Measurements from ENCODE around the gene INSIG1.
A peak's percentile ranks its signal among the peaks of the same experiment; 100 is the strongest.

Gene INSIG1

DNA sequence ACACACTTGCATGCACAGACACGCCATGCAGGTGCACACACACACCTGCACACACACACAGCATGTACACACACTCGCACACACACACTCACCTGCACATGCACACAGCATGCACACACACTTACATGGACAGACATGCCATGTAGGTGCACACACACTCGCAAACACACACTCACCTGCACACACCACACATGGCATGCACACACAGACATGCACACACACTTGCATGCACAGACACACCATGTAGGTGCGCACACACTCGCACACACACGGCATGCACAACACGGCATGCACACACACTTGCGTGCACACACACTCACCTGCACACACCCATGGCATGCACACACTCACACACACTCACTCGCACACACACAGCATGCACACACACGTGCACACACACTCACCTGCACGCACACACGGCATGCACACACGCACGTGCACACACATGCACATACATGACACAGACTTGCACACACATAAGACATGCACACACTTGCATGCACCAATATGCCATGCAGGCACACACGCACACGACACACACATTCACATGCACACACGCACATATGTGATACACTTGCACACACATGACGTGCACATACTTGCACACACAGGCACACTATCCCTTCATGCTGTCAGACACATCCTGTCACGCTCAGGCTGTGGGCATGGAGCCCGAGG, 56.8 kb downstream of the INSIG1 start:
- H2BK120ac ChIP-seq (ENCODE audit: low read depth, low read length) = no peak overlapping the region
- H3K36me3 ChIP-seq (ENCODE audit: control insufficient read depth, insufficient read depth, low read length) = no peaks in the 10 kb centered on the region
- no peak overlapping the region for H3K56ac ChIP-seq (ENCODE audit: low read length)
- H2BK15ac ChIP-seq (replicated peaks; ENCODE audit: low read depth) = no peak overlapping the region
- no peaks in the 10 kb centered on the region for H3K4me1 ChIP-seq (ENCODE audit: control insufficient read depth, low read depth, low read length)
- no peak overlapping the region for H3K18ac ChIP-seq (ENCODE audit: low read length)
- no peak overlapping the region for H2BK5ac ChIP-seq (ENCODE audit: low read length)
- H2AK5ac ChIP-seq (ENCODE audit: low read length) = no peak overlapping the region
- no peak overlapping the region for H3K4me3 ChIP-seq (ENCODE audit: low read length)
- H3K79me2 ChIP-seq (ENCODE audit: control insufficient read depth, insufficient read depth, low read length) = no peaks in the 10 kb centered on the region
- WGBS (ENCODE audit: extremely low coverage, insufficient coverage, low lambda C conversion rate) = no CpG with 5 or more reads among the region's 20 CpGs
- H3K4me2 ChIP-seq (ENCODE audit: low read length) = no peak overlapping the region
- H3K27ac ChIP-seq (ENCODE audit: low read depth, low read length) = no peak overlapping the region
- no peak overlapping the region for H3K9ac ChIP-seq (ENCODE audit: low read length)
- H3K79me1 ChIP-seq (ENCODE audit: low read length) = no peaks in the 10 kb centered on the region
- H3K27me3 ChIP-seq (ENCODE audit: insufficient read depth, low read length, poor library complexity) = no peaks in the 10 kb centered on the region
- no peak overlapping the region for H3K4ac ChIP-seq (ENCODE audit: low read depth, low read length)
- H4K8ac ChIP-seq (ENCODE audit: low read depth, low read length) = no peak overlapping the region
- no peak overlapping the region for H4K5ac ChIP-seq (ENCODE audit: low read length)
- no peak overlapping the region for H3K23ac ChIP-seq (ENCODE audit: low read length)
- no peak for DNase-seq

DNA sequence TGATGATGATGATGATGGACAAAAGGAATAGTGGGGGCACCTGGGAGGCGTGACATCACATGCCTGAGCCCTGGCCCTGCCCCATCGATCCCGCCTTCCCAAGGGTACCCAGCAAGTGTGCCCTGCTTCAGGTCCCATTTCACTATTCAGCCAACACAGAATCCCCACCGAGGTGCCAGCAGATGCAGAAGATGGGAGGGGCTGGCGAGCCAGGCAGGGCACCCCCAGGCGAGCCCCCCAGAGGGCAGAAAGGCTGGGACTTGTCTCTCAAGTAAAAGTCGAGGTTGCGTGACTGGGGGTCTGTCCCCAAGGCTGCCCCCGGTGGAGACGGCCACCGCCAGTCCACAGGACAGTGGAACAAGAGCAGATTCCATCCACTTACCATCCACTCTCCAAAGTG, 57.5 kb downstream of the INSIG1 start:
- no peaks in the 10 kb centered on the region for H3K27me3 ChIP-seq (ENCODE audit: insufficient read depth, low read length, poor library complexity)
- whole genome bisulfite sequencing (ENCODE audit: extremely low coverage, insufficient coverage, low lambda C conversion rate) = no CpG with 5 or more reads among the region's 11 CpGs
- no peak overlapping the region for H2BK15ac ChIP-seq (replicated peaks; ENCODE audit: low read depth)
- no peak overlapping the region for H4K5ac ChIP-seq (ENCODE audit: low read length)
- H3K36me3 ChIP-seq (ENCODE audit: control insufficient read depth, insufficient read depth, low read length) = no peaks in the 10 kb centered on the region
- no peak overlapping the region for H3K23ac ChIP-seq (ENCODE audit: low read length)
- H3K4me1 ChIP-seq (ENCODE audit: control insufficient read depth, low read depth, low read length) = no peaks in the 10 kb centered on the region
- no peak overlapping the region for H3K4me2 ChIP-seq (ENCODE audit: low read length)
- no peak overlapping the region for H3K4ac ChIP-seq (ENCODE audit: low read depth, low read length)
- H3K9ac ChIP-seq (ENCODE audit: low read length) = no peak overlapping the region
- no peaks in the 10 kb centered on the region for H3K79me1 ChIP-seq (ENCODE audit: low read length)
- no peak overlapping the region for H3K56ac ChIP-seq (ENCODE audit: low read length)
- H2AK5ac ChIP-seq (ENCODE audit: low read length) = no peak overlapping the region
- H4K8ac ChIP-seq (ENCODE audit: low read depth, low read length) = no peak overlapping the region
- no peak overlapping the region for H2BK5ac ChIP-seq (ENCODE audit: low read length)
- H3K4me3 ChIP-seq (ENCODE audit: low read length) = no peak overlapping the region
- no peak overlapping the region for H2BK120ac ChIP-seq (ENCODE audit: low read depth, low read length)
- H3K18ac ChIP-seq (ENCODE audit: low read length) = no peak overlapping the region
- DNase-seq = no peak
- no peak overlapping the region for H3K27ac ChIP-seq (ENCODE audit: low read depth, low read length)
- no peaks in the 10 kb centered on the region for H3K79me2 ChIP-seq (ENCODE audit: control insufficient read depth, insufficient read depth, low read length)

DNA sequence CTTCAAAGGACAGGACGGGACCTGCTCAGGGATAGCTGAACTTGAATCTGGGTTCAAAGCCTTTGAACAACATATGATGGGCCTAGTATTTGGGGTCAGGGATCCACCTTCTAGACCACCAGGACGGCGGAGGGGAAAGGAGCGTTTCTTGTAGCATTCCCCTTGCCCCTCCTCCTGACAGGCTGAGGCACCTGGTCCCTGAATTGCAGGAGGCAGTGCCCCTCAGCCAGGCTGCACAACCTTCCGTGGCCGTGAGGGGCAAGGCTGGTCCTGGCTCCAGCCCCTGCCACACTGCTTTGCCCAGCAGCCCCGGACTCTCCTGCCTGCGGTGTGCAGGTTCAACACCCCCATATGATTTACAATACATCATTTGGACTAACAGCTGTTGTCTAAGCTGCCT, 58.1 kb downstream of the INSIG1 start:
- no peak overlapping the region for H3K4me2 ChIP-seq (ENCODE audit: low read length)
- H3K27me3 ChIP-seq (ENCODE audit: insufficient read depth, low read length, poor library complexity) = no peaks in the 10 kb centered on the region
- WGBS (ENCODE audit: extremely low coverage, insufficient coverage, low lambda C conversion rate) = no CpG with 5 or more reads among the region's 8 CpGs
- no peak overlapping the region for H4K8ac ChIP-seq (ENCODE audit: low read depth, low read length)
- H3K27ac ChIP-seq (ENCODE audit: low read depth, low read length) = no peak overlapping the region
- no peaks in the 10 kb centered on the region for H3K36me3 ChIP-seq (ENCODE audit: control insufficient read depth, insufficient read depth, low read length)
- H3K18ac ChIP-seq (ENCODE audit: low read length) = no peak overlapping the region
- H3K4me1 ChIP-seq (ENCODE audit: control insufficient read depth, low read depth, low read length) = no peaks in the 10 kb centered on the region
- H4K5ac ChIP-seq (ENCODE audit: low read length) = no peak overlapping the region
- no peak overlapping the region for H3K4ac ChIP-seq (ENCODE audit: low read depth, low read length)
- no peak overlapping the region for H3K9ac ChIP-seq (ENCODE audit: low read length)
- H2BK15ac ChIP-seq (replicated peaks; ENCODE audit: low read depth) = no peak overlapping the region
- no peaks in the 10 kb centered on the region for H3K79me2 ChIP-seq (ENCODE audit: control insufficient read depth, insufficient read depth, low read length)
- no peak for DNase-seq
- no peak overlapping the region for H3K23ac ChIP-seq (ENCODE audit: low read length)
- no peak overlapping the region for H3K4me3 ChIP-seq (ENCODE audit: low read length)
- no peak overlapping the region for H2AK5ac ChIP-seq (ENCODE audit: low read length)
- no peak overlapping the region for H2BK120ac ChIP-seq (ENCODE audit: low read depth, low read length)
- no peak overlapping the region for H3K56ac ChIP-seq (ENCODE audit: low read length)
- no peaks in the 10 kb centered on the region for H3K79me1 ChIP-seq (ENCODE audit: low read length)
- H2BK5ac ChIP-seq (ENCODE audit: low read length) = no peak overlapping the region

DNA sequence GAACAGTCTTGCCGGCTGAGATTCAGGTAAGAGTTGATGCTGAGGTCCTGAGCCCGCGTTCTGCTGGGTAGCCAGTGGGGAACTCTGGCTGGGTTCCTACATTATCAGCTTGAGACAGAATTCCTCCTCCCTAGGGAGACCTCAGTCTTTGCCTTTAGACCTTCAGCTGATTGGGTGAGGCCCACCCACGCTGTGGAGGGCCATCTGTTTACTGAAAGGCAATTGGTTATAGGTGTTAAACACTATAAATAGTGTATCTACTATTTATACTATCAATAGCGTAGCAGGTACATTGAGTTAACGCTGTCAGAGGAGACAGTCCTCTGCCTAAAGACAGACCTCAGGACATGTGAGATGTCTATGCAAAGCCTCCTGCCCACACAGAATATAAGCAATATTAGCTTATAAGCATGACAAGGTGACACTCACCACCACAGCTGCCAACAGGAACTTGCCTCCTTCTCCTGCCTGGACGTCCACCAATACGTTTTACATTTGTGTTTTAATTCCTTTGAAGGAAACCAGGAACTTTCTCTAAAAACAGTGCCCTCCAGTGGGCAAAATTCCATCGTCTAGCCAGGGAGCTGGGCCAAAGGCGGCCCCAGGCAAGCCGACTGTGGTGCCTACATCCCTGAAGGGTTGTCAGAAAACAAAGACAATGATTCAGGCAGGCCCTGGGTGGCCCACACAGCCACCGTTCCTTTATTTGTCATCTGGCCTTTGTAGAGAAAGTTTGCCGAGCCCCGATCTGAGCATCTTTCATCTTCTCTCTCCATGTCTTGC, 58.8 kb downstream of the INSIG1 start:
- Histone ChIP-seq H3K79me1 (ENCODE audit: low read length) (no peaks in the 10 kb centered on the region), H2BK15ac (replicated peaks; ENCODE audit: low read depth) (no peak overlapping the region), H3K79me2 (ENCODE audit: control insufficient read depth, insufficient read depth, low read length) (no peaks in the 10 kb centered on the region), H4K8ac (ENCODE audit: low read depth, low read length) (no peak overlapping the region), H3K4me2 (ENCODE audit: low read length) (no peak overlapping the region), H3K56ac (ENCODE audit: low read length) (no peak overlapping the region), H3K23ac (ENCODE audit: low read length) (no peak overlapping the region), H4K5ac (ENCODE audit: low read length) (no peak overlapping the region), H3K4me3 (ENCODE audit: low read length) (no peak overlapping the region), H3K27me3 (ENCODE audit: insufficient read depth, low read length, poor library complexity) (no peaks in the 10 kb centered on the region), H2BK120ac (ENCODE audit: low read depth, low read length) (no peak overlapping the region), H3K18ac (ENCODE audit: low read length) (no peak overlapping the region), H2BK5ac (ENCODE audit: low read length) (no peak overlapping the region), H3K9ac (ENCODE audit: low read length) (no peak overlapping the region), H2AK5ac (ENCODE audit: low read length) (no peak overlapping the region), H3K4me1 (ENCODE audit: control insufficient read depth, low read depth, low read length) (no peaks in the 10 kb centered on the region), H3K36me3 (ENCODE audit: control insufficient read depth, insufficient read depth, low read length) (no peaks in the 10 kb centered on the region), H3K27ac (ENCODE audit: low read depth, low read length) (no peak overlapping the region), H3K4ac (ENCODE audit: low read depth, low read length) (no peak overlapping the region)
- no CpG with 5 or more reads among the region's 14 CpGs for WGBS (ENCODE audit: extremely low coverage, insufficient coverage, low lambda C conversion rate)
- peak; percentile 65 for DNase-seq

DNA sequence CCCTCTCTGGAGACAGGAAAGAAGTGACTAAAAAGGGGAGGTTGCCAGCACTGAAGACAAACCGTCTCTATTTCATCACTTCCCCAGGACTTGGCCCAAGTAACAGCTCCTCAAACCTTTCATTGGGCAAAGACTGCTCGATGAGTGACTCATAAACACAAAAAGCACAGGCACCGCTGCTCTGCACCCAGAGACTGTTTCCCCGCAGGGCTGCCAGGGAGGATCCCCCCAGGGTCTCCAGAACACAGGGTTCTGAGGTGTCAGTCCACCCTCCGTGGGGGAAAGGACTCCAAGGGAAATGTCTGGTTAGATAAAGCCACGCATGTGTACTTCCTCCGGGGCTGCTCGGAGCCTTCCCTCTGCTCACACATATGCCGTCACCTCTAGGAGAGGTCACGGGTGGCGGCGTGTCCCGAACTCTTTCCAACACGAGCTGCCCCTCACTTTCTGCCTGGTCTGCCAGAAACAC, 59.9 kb downstream of the INSIG1 start:
- Histone ChIP-seq H3K79me2 (ENCODE audit: control insufficient read depth, insufficient read depth, low read length) (no peaks in the 10 kb centered on the region), H3K4me2 (ENCODE audit: low read length) (no peak overlapping the region), H3K36me3 (ENCODE audit: control insufficient read depth, insufficient read depth, low read length) (no peaks in the 10 kb centered on the region), H3K4me3 (ENCODE audit: low read length) (no peak overlapping the region), H4K5ac (ENCODE audit: low read length) (no peak overlapping the region), H2BK5ac (ENCODE audit: low read length) (no peak overlapping the region), H3K27ac (ENCODE audit: low read depth, low read length) (no peak overlapping the region), H3K79me1 (ENCODE audit: low read length) (no peaks in the 10 kb centered on the region), H3K27me3 (ENCODE audit: insufficient read depth, low read length, poor library complexity) (no peaks in the 10 kb centered on the region), H3K18ac (ENCODE audit: low read length) (no peak overlapping the region), H3K23ac (ENCODE audit: low read length) (no peak overlapping the region), H3K4ac (ENCODE audit: low read depth, low read length) (no peak overlapping the region), H3K4me1 (ENCODE audit: control insufficient read depth, low read depth, low read length) (no peaks in the 10 kb centered on the region), H2BK120ac (ENCODE audit: low read depth, low read length) (no peak overlapping the region), H2BK15ac (replicated peaks; ENCODE audit: low read depth) (no peak overlapping the region), H3K56ac (ENCODE audit: low read length) (no peak overlapping the region), H2AK5ac (ENCODE audit: low read length) (no peak overlapping the region), H4K8ac (ENCODE audit: low read depth, low read length) (no peak overlapping the region), H3K9ac (ENCODE audit: low read length) (no peak overlapping the region)
- DNase-seq = no peak
- WGBS (ENCODE audit: extremely low coverage, insufficient coverage, low lambda C conversion rate) = no CpG with 5 or more reads among the region's 14 CpGs

Measured in mesendoderm (in vitro differentiated cells).